Muscle layer of colon (tissue), 2 donors: ENCODE data around the gene SETX.

Source experiments
- H3K27ac ChIP-seq: one replicate; pipeline ENCODE4 v1.7.0; 2013; ENCODE audit warnings: low read depth, mild to moderate bottlenecking, low read length, moderate library complexity
- H3K27me3 ChIP-seq, 2 donors: one replicate each; pipeline ENCODE4 v1.7.0; 2013; ENCODE audit warnings: low read length in 2 of 2, mild to moderate bottlenecking in 2 of 2; ENCODE audit not compliant: insufficient read depth in 2 of 2, control insufficient read depth in 1 of 2
- H3K36me3 ChIP-seq: one replicate; pipeline ENCODE4 v1.7.0; 2013; ENCODE audit warnings: mild to moderate bottlenecking, low read length; ENCODE audit not compliant: insufficient read depth
- H3K4me1 ChIP-seq: one replicate; pipeline ENCODE4 v1.7.0; 2013; ENCODE audit warnings: mild to moderate bottlenecking, low read length; ENCODE audit not compliant: insufficient read depth
- H3K4me3 ChIP-seq, 2 donors: one replicate each; pipeline ENCODE4 v1.7.0; 2013; ENCODE audit warnings: low read length in 2 of 2, low read depth in 1 of 2, mild to moderate bottlenecking in 1 of 2, moderate library complexity in 1 of 2
- H3K9ac ChIP-seq: one replicate; pipeline ENCODE4 v1.7.0; 2013; ENCODE audit warnings: low read length
- H3K9me3 ChIP-seq: one replicate; pipeline ENCODE4 v1.7.0; 2013; ENCODE audit warnings: mild to moderate bottlenecking, low read length
- donor health status: abdominal sarcoma.
- donor health status: Adenocarcinoma of cecum.

SETX gene

DNA sequence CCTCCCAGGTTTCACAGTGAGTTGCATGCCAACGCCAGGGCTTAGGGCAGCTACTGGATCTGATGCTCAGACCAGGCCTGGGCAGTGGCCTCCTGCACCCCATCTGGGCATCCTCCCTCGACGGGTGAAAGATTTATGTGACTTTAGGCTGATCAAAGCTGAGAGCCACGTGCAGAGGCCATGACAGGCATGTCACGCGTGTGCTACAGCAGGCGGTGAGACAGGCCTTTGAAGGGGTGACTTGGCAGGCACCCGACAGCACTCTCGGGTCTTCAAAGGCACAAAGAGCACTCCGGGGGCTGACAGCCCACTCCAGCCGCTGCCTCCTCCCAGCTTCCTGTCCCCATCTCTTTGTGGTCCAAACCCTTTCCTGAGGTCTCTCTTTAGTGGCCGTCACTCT is 126.7 kb downstream of the SETX start:
- Histone ChIP-seq H3K27me3 (peaks cover 0 to 5% of the 10 kb centered on the region in 2 donors), H3K9me3 (no peaks in the 10 kb centered on the region), H3K4me1 (no peaks in the 10 kb centered on the region), H3K4me3 (no peak overlapping the region), H3K27ac (no peak overlapping the region), H3K9ac (no peak overlapping the region), H3K36me3 (no peaks in the 10 kb centered on the region)

DNA sequence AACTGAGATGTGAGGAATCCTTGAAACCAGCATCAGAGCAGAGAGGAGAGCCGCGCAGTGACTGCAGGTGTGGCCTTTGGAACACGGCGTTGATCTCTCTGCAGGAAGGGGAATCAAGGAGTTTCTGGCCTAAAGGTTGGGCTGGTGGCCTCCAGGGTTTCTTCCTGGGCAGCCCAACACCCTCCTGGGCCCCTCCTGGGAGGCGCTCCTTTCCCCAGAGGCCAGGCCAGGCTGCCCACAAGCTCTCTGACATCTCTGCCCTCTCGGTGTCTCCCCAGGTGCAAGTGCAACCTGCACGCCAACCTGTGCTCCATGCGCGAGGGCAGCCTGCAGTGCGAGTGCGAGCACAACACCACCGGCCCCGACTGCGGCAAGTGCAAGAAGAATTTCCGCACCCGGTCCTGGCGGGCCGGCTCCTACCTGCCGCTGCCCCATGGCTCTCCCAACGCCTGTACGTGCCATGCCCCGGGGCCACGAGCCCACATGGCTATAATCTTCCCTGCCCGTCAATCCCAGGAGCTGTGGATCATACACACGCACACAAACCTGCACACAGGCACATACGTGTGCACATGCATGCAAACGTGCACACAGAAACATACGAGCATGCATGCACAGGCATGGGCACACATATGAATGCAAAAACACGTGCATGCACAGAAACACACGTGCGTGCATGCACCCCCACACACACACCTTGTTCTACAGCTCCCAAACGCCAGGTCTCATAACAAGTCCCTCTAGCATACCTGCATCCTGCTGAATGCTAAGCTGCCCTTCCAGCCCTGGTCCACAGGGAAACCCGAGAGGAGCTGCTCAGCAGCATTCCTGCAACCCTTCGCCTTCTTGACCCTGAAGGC is 128.0 kb downstream of the SETX start:
- no peak overlapping the region for H3K27ac ChIP-seq
- no peaks in the 10 kb centered on the region for H3K4me1 ChIP-seq
- H3K27me3 ChIP-seq, result peaks cover 0 to 5% of the 10 kb centered on the region in 2 donors
- no peaks in the 10 kb centered on the region for H3K9me3 ChIP-seq
- no peaks in the 10 kb centered on the region for H3K36me3 ChIP-seq
- no peak overlapping the region for H3K4me3 ChIP-seq
- H3K9ac ChIP-seq, result no peak overlapping the region

DNA sequence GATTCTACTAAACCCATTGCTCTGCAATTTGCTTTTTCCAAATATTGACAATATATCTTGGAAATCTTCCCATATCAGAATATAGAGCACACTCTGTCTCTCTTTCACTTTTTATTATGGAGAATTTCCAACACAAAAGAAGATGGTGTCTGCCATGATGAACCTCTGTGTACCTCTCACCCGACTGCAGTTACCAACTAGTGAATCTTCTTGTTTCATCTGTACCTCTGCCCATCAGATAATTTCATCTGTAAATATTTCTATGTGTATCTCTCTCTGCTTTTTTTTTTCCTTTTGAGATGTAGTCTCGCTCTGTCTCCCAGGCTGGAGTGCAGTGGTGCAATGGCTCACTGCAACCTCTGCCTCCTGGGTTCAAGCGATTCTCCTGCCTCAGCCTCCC is 130.1 kb downstream of the SETX start:
- Histone ChIP-seq H3K27me3 (no peaks in the 10 kb centered on the region), H3K27ac (no peak overlapping the region), H3K4me3 (no peak overlapping the region), H3K4me1 (no peaks in the 10 kb centered on the region), H3K9ac (no peak overlapping the region), H3K36me3 (no peaks in the 10 kb centered on the region), H3K9me3 (no peaks in the 10 kb centered on the region)

DNA sequence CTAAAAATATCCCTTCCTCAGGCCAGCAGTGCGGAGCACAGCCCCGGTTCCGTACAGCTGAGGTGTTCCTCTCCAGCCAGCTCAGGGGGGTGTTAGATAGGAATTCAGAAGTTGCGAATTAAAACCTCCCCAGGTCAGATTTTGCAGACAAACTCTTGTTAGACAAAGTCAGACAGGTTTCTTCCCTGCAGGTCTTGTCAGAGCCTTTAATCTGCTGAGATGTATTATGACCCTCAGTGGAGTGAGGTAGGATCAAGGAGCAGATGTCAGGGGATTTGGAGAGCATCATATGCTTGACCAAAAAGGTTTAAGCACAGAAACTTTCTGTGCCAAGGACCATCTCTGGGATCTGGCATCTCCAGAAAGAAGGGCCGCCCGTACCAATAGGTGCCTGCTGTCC is 132.8 kb downstream of the SETX start:
- Histone ChIP-seq H3K36me3 (no peaks in the 10 kb centered on the region), H3K27me3 (no peaks in the 10 kb centered on the region), H3K9ac (no peak overlapping the region), H3K4me1 (no peaks in the 10 kb centered on the region), H3K9me3 (no peaks in the 10 kb centered on the region), H3K27ac (no peak overlapping the region), H3K4me3 (no peak overlapping the region)

DNA sequence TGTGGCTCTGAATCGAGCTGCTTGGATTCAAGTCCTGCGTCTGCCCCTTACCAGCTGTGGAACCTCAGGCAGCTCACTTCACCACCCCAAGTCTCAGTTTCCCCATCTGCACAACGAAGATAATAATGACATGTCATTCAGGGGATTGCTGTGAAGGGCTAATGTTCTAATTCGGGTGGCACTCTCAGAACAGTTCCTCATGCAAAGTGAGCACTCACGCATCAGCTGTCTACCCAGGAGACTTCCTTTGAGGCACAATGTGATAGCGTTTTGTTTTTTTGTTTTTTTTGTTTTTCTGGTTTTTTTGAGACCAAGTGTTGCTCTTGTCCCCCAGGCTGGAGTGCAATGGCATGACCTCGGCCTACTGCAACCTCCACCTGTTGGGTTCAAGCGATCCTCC is 136.6 kb downstream of the SETX start:
- no peak overlapping the region for H3K4me3 ChIP-seq
- H3K36me3 ChIP-seq, result no peaks in the 10 kb centered on the region
- peaks cover 8% of the 10 kb centered on the region for H3K4me1 ChIP-seq
- H3K9ac ChIP-seq, result no peak overlapping the region
- H3K27ac ChIP-seq, result no peak overlapping the region
- no peaks in the 10 kb centered on the region for H3K9me3 ChIP-seq
- no peaks in the 10 kb centered on the region for H3K27me3 ChIP-seq

DNA sequence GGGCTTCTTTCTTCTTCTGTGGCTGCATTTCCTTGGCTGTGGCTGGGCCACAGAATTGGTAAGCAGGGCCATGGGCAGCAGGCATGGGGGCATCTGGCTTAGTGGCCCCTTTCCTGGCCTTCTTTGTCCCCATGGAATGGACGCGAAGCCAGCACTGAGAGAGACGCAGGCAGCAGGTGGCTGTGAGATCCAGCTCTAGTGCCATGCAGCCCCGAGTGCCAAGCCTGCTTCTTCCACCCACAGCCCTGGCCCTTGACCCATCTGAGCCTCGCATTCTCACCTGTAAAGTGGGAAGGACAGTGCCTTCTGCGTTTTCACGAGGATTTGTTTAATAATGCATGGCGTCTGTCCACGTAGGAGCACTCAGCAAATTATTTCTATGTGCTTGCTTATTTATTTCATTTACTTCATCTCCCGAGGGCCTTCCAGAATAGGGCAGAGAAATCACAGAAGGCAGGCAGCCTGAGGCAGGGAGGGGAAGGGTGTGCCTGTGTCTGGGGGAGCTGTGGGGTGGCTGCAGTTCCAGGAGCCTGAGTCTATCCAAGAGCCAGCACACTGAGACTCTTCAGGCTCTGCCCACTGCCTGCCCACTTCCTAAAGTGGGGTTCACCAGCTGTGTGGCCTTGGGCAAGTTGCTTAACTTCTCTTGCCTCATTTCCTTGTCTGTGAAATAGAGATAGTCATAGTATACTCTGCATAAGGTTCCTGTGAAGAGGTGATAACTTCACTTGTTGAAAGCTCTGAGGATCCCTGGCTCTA is 137.7 kb downstream of the SETX start:
- Histone ChIP-seq H3K9me3 (no peaks in the 10 kb centered on the region), H3K27ac (no peak overlapping the region), H3K4me1 (peaks cover 8% of the 10 kb centered on the region), H3K4me3 (no peak overlapping the region), H3K27me3 (no peaks in the 10 kb centered on the region), H3K9ac (no peak overlapping the region), H3K36me3 (no peaks in the 10 kb centered on the region)

DNA sequence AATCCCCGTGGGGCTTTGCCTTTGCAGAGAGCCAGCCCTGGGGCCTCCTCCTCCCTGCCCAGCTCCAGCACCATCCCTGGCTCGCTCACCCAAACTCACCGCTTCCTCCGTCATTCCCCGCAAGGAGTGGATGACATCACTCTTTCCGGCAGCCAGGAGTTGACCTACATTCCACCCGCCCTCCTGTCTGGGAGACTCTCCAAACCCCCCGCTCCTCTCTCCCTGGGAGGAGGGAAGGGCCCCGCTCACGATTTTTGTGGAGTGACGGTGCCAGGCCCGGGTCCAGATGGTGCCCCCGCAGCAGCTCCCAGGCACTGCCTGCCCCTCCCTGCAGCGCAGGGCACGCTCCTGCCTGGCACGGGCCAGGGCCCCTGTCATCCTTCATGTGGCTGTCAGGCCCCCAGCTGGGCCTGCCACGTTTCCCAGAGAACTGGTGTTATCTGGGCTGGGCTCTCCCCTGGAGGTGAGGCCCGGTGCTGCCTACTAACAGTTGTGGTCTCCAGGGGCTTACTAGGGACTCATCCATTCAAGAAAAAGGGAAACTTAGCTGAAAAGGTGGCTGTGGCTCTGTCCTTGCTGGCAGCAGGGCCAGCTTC is 140.7 kb downstream of the SETX start:
- peak overlapping the region; percentile 23 for H3K27ac ChIP-seq
- peak overlapping the region in 1 of 2 donors; percentile 1 for H3K4me3 ChIP-seq
- no peak overlapping the region for H3K9ac ChIP-seq
- H3K9me3 ChIP-seq, result no peaks in the 10 kb centered on the region
- H3K4me1 ChIP-seq, result peaks cover 8% of the 10 kb centered on the region
- H3K36me3 ChIP-seq, result no peaks in the 10 kb centered on the region
- H3K27me3 ChIP-seq, result no peaks in the 10 kb centered on the region

DNA sequence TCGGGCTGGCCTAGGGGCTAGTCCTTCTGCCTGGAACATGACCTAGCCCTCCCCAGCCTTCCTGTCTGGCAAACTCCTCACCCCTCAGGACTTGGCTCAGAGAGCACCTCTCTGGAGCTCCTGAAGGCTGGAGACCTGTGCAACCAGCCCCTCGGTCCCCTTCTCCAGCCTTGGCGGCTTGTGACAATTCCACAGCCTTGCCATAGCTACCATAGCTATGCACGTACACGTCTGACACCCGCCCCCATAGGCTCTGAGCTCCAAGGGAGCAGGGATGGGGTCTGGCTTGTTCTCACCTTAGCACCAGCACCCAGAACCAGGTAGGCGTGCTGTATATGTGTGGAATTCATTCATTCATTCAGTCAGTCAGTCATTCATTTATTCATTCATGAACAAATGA is 143.2 kb downstream of the SETX start:
- no peaks in the 10 kb centered on the region for H3K27me3 ChIP-seq
- no peak overlapping the region for H3K4me3 ChIP-seq
- no peak overlapping the region for H3K27ac ChIP-seq
- H3K9me3 ChIP-seq, result no peaks in the 10 kb centered on the region
- no peaks in the 10 kb centered on the region for H3K36me3 ChIP-seq
- H3K4me1 ChIP-seq, result peaks cover 8% of the 10 kb centered on the region
- no peak overlapping the region for H3K9ac ChIP-seq
